ENCODE results near the gene CD14. TPM values are rescaled to one million over a fixed set of nuclear protein-coding genes. Genes with fewer than 3 reads are reported as not detected.
"Not testable (repeated sequence)": the region's sequence is repeated elsewhere in the genome, so short reads cannot be mapped to it uniquely, and the experiment has no call there.

Gene CD14
- polyA plus RNA-seq, 3 donors, result 8.4 to 10.6 (median 10.3) TPM

GRCh38 chr5:140639148-140639981 lies 6.4 kb upstream of the CD14 start, which contains the start of gene TMCO6:
TMCO6 (plus strand) TSS chr5:140639451; CDS start chr5:140639528, 77 bp downstream.
- DNase-seq, result peak; percentile 93

GRCh38 chr5:140638898-140639147 lies 5.8 kb upstream of the CD14 start:
- not testable (repeated sequence) for DNase-seq

GRCh38 chr5:140637371-140638100 lies 4.6 kb upstream of the CD14 start:
- no peak for DNase-seq

GRCh38 chr5:140635291-140636257 lies 2.6 kb upstream of the CD14 start:
- DNase-seq, result no peak

GRCh38 chr5:140634103-140634502 lies 1.1 kb upstream of the CD14 start:
- DNase-seq, result no peak

GRCh38 chr5:140633501-140633900 lies 526 bp upstream of the CD14 start:
- DNase-seq, result no peak

- DNase-seq, result peak; percentile 19
Observed at GRCh38 chr5:140632366-140633020, 482 bp downstream of the CD14 start.

GRCh38 chr5:140631831-140632365 lies 1.1 kb downstream of the CD14 start:
- DNase-seq, result peak; percentile 37

- DNase-seq, result no peak
Observed at GRCh38 chr5:140631036-140631417, 1.9 kb downstream of the CD14 start.

GRCh38 chr5:140630292-140631035 lies 2.5 kb downstream of the CD14 start:
- no peak for DNase-seq

- DNase-seq, result no peak
Observed at GRCh38 chr5:140628711-140629110, 4.3 kb downstream of the CD14 start.

GRCh38 chr5:140627972-140628371 lies 5.0 kb downstream of the CD14 start:
- no peak for DNase-seq

GRCh38 chr5:140624886-140625285 lies 8.1 kb downstream of the CD14 start:
- not testable (repeated sequence) for DNase-seq

GRCh38 chr5:140623061-140623460 lies 9.9 kb downstream of the CD14 start:
- not testable (repeated sequence) for DNase-seq

- DNase-seq, result peak; percentile 12
Observed at GRCh38 chr5:140622301-140622700, 10.7 kb downstream of the CD14 start.

- no peak for DNase-seq
Observed at GRCh38 chr5:140611020-140611521, 21.9 kb downstream of the CD14 start.

- no peak for DNase-seq
Observed at GRCh38 chr5:140609126-140609525, 23.8 kb downstream of the CD14 start.

GRCh38 chr5:140608722-140609121 lies 24.3 kb downstream of the CD14 start:
- no peak for DNase-seq

GRCh38 chr5:140607031-140607430 lies 25.9 kb downstream of the CD14 start:
- no peak for DNase-seq

- no peak for DNase-seq
Observed at GRCh38 chr5:140605879-140606278, 27.1 kb downstream of the CD14 start.
